ENCODE results near the gene HLA-DMA.
A peak's percentile ranks its signal among the peaks of the same experiment; 100 is the strongest.
"Not testable (repeated sequence)": the region's sequence is repeated elsewhere in the genome, so short reads cannot be mapped to it uniquely, and the experiment has no call there.

HLA-DMA gene

GRCh38 chr6:32954986-32955802, 2.3 kb upstream of the HLA-DMA start:
- peak in 1 of 5 donors; percentile 60 for DNase-seq

GRCh38 chr6:32954267-32954666, 1.4 kb upstream of the HLA-DMA start:
- no peak for DNase-seq

- no peak for DNase-seq
Observed at GRCh38 chr6:32953775-32954174, 878 bp upstream of the HLA-DMA start.

GRCh38 chr6:32950449-32950848, 2.4 kb downstream of the HLA-DMA start:
- DNase-seq = no peak

- DNase-seq = no peak
Observed at GRCh38 chr6:32950010-32950409, 2.9 kb downstream of the HLA-DMA start.

- no peak for DNase-seq
Observed at GRCh38 chr6:32949113-32949512, 3.8 kb downstream of the HLA-DMA start.

- DNase-seq = peak in 3 of 5 donors; percentile 12 to 41 (median 40)
Observed at GRCh38 chr6:32947552-32948465, 5.1 kb downstream of the HLA-DMA start.

GRCh38 chr6:32946893-32947292, 6.0 kb downstream of the HLA-DMA start:
- DNase-seq = no peak

- DNase-seq = no peak
Observed at GRCh38 chr6:32945953-32946352, 6.9 kb downstream of the HLA-DMA start.

GRCh38 chr6:32945108-32945760, 7.7 kb downstream of the HLA-DMA start:
- peak in 1 of 5 donors; percentile 37 for DNase-seq

GRCh38 chr6:32943864-32944649, 8.8 kb downstream of the HLA-DMA start:
- peak in 3 of 5 donors; percentile 8 to 61 (median 27) for DNase-seq

GRCh38 chr6:32942555-32943123, 10.3 kb downstream of the HLA-DMA start:
- not testable (repeated sequence) for DNase-seq

GRCh38 chr6:32941214-32941768, 11.6 kb downstream of the HLA-DMA start:
- peak in 4 of 5 donors; percentile 17 to 80 (median 32) for DNase-seq

- DNase-seq = peak in 4 of 5 donors; percentile 19 to 87 (median 41)
Observed at GRCh38 chr6:32940656-32941213, 12.2 kb downstream of the HLA-DMA start, which contains the start of gene HLA-DMB. Gene HLA-DMB (minus strand): TSS chr6:32941028. CDS start chr6:32940807, 221 bp downstream.

GRCh38 chr6:32938494-32938893, 14.4 kb downstream of the HLA-DMA start:
- no peak for DNase-seq

GRCh38 chr6:32937230-32937633, 15.7 kb downstream of the HLA-DMA start:
- DNase-seq = no peak

- DNase-seq = no peak
Observed at GRCh38 chr6:32936239-32937152, 16.4 kb downstream of the HLA-DMA start.

- no peak for DNase-seq
Observed at GRCh38 chr6:32935551-32936238, 17.2 kb downstream of the HLA-DMA start.

- peak; percentile 45 to 74 (median 65) for DNase-seq
Observed at GRCh38 chr6:32933661-32934085, 19.2 kb downstream of the HLA-DMA start.

Data from T-helper 1 cell (primary cell).